HUES64 (cell line): Measurements from ENCODE around the gene TRMT1.

Experiments
- H3K27ac ChIP-seq: 2 replicates; pipeline ENCODE4 v1.7.0; 2013; ENCODE audit warnings: low read depth, low read length, inconsistent platforms
- H3K27me3 ChIP-seq: 2 replicates; pipeline ENCODE4 v1.6.1; 2013; ENCODE audit warnings: mild to moderate bottlenecking, low read length; ENCODE audit not compliant: insufficient read depth
- H3K36me3 ChIP-seq: 2 replicates; pipeline ENCODE4 v1.6.1; 2013; ENCODE audit warnings: mild to moderate bottlenecking, low read length; ENCODE audit not compliant: insufficient read depth
- H3K4me1 ChIP-seq: 2 replicates; pipeline ENCODE4 v1.6.1; 2013; ENCODE audit warnings: mild to moderate bottlenecking, low read length, moderate library complexity; ENCODE audit not compliant: insufficient read depth
- H3K4me3 ChIP-seq: 2 replicates; pipeline ENCODE4 v1.5.1; 2013; ENCODE audit warnings: mild to moderate bottlenecking, low read length, moderate library complexity
- H3K9ac ChIP-seq: 2 replicates; pipeline ENCODE4 v1.6.1; 2013; ENCODE audit warnings: mild to moderate bottlenecking, low read depth, low read length
- H3K9me3 ChIP-seq: 2 replicates; pipeline ENCODE4 v1.6.1; 2013; ENCODE audit warnings: low read depth, low read length; ENCODE audit not compliant: insufficient read depth
- WGBS: fragments of 150-250, 120-280 bp; methylation state at CpG from one replicate; pipeline ENCODE4 v1.1.7; 2013; ENCODE audit warnings: missing lambda C conversion rate; 5-methylcytosine and 5-hydroxymethylcytosine counted together

Gene TRMT1

GRCh38 chr19:13154911-13155471, 38.5 kb upstream of the TRMT1 start:
- no peaks in the 10 kb centered on the region for H3K9me3 ChIP-seq
- H3K27ac ChIP-seq, result peak overlapping the region; percentile 90
- WGBS, result under 1% methylated on average over 24 of the region's 24 CpGs
- H3K9ac ChIP-seq, result peak overlapping the region; percentile 95
- H3K27me3 ChIP-seq, result no peaks in the 10 kb centered on the region
- peak overlapping the region; percentile 89 for H3K4me3 ChIP-seq
- H3K36me3 ChIP-seq, result peaks cover 3% of the 10 kb centered on the region; the same call in 1 of the 2 replicates
- H3K4me1 ChIP-seq, result peaks cover 5% of the 10 kb centered on the region

GRCh38 chr19:13154241-13154778, 37.8 kb upstream of the TRMT1 start:
- Histone ChIP-seq H3K27ac (peak overlapping the region; percentile 90), H3K9me3 (no peaks in the 10 kb centered on the region), H3K4me3 (peak overlapping the region; percentile 89), H3K4me1 (peaks cover 5% of the 10 kb centered on the region), H3K9ac (peak overlapping the region; percentile 95), H3K36me3 (peaks cover 3% of the 10 kb centered on the region; the same call in 1 of the 2 replicates), H3K27me3 (no peaks in the 10 kb centered on the region)
- WGBS, result 1% methylated on average over 20 of the region's 21 CpGs

DNA sequence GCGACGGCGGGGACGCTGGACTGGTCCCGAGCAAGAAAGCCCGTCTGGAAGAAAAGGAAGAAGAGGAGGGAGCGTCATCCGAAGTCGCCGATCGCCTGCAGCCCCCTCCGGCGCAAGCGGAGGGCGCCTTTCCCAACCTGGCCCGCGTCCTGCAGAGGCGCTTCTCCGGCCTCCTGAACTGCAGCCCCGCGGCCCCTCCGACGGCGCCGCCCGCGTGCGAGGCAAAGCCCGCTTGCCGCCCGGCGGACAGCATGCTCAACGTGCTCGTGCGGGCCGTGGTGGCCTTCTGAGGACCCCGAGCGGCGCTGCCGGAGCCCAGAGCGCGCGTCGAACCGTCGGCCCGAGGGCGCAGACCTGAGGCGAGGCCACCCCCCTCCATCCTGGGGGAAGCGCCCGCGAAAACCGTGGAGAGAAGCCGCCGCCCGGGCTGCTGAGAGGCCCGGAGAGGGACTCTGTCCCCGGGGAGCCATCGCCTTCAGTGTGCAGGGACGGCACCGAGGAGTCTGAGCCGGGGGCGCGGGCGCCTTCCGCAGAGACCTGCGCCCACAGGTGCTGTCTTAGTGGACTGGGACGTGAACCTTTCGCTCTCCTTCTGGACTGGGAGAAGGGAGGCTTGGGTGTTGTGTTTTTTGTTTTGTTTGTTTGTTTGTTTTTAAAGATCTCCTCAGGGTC, 37.2 kb upstream of the TRMT1 start:
- Histone ChIP-seq H3K27ac (peak overlapping the region; percentile 90), H3K36me3 (peaks cover 3% of the 10 kb centered on the region; the same call in 1 of the 2 replicates), H3K27me3 (no peaks in the 10 kb centered on the region), H3K9me3 (no peaks in the 10 kb centered on the region), H3K4me1 (peaks cover 5% of the 10 kb centered on the region), H3K9ac (peak overlapping the region; percentile 95), H3K4me3 (peak overlapping the region; percentile 89)
- under 1% methylated on average over 69 of the region's 69 CpGs for WGBS

- peak overlapping the region; percentile 95 for H3K9ac ChIP-seq
- WGBS, result under 1% methylated on average over 59 of the region's 59 CpGs
Measured at GRCh38 chr19:13152974-13153568, 36.5 kb upstream of the TRMT1 start.

GRCh38 chr19:13152356-13152973, 35.9 kb upstream of the TRMT1 start:
- peak overlapping the region; percentile 100 for H3K27ac ChIP-seq
- H3K4me3 ChIP-seq, result peak overlapping the region; percentile 89
- peaks cover 3% of the 10 kb centered on the region; the same call in 1 of the 2 replicates for H3K36me3 ChIP-seq
- peak overlapping the region; percentile 95 for H3K9ac ChIP-seq
- WGBS, result under 1% methylated on average over 25 of the region's 25 CpGs
- H3K27me3 ChIP-seq, result no peaks in the 10 kb centered on the region
- H3K9me3 ChIP-seq, result no peaks in the 10 kb centered on the region
- peaks cover 5% of the 10 kb centered on the region for H3K4me1 ChIP-seq

More at GRCh38 chr19:13152974-13153568, 36.5 kb upstream of the TRMT1 start:
- H3K27me3 ChIP-seq, result no peaks in the 10 kb centered on the region
- peaks cover 3% of the 10 kb centered on the region; the same call in 1 of the 2 replicates for H3K36me3 ChIP-seq
- H3K4me1 ChIP-seq, result peaks cover 5% of the 10 kb centered on the region
- peak overlapping the region; percentile 100 for H3K27ac ChIP-seq
- peak overlapping the region; percentile 89 for H3K4me3 ChIP-seq
- H3K9me3 ChIP-seq, result no peaks in the 10 kb centered on the region

DNA sequence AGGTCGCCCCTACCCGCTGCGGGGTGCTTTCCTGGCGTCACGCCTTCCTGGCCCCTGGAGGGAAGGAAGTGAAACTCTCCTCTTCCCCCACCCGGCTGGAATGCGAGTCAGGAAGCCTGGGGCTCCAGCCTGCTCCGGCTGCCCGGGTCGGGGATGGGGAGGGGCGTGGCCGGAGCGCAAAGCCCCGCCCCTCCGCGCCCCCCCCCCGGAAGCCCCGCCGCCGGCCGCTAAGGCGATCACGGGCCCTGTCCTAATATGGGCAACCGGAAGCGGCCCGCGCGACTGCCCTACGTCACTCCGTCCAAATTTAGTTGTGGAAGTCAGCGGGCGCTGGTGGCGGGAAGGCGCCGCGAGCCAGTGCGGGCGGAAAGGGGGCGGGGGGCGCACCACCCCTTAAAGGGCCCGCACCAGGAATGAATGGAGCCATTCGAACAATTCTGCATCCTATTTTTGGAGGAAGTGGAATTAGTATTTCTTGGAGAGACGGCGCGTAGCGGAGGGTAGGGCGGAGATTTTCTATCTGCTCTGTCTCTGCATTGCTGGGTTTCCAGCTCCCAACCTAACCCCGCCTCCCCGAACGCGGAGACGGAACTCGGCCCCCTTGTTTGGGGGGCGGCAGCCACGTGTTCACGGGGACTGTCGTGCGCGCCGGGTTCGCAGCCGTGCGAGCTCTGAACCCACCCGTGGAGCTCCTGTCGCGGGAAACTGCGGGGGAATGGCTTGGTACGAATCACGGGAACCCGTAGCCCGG, 35.2 kb upstream of the TRMT1 start:
- H3K9me3 ChIP-seq, result no peaks in the 10 kb centered on the region
- H3K36me3 ChIP-seq, result peaks cover 3% of the 10 kb centered on the region; the same call in 1 of the 2 replicates
- peaks cover 5% of the 10 kb centered on the region for H3K4me1 ChIP-seq
- no peaks in the 10 kb centered on the region for H3K27me3 ChIP-seq
- under 1% methylated on average over 65 of the region's 71 CpGs for WGBS
- H3K4me3 ChIP-seq, result peak overlapping the region; percentile 89
- peak overlapping the region; percentile 95 for H3K9ac ChIP-seq
- peak overlapping the region; percentile 100 for H3K27ac ChIP-seq

DNA sequence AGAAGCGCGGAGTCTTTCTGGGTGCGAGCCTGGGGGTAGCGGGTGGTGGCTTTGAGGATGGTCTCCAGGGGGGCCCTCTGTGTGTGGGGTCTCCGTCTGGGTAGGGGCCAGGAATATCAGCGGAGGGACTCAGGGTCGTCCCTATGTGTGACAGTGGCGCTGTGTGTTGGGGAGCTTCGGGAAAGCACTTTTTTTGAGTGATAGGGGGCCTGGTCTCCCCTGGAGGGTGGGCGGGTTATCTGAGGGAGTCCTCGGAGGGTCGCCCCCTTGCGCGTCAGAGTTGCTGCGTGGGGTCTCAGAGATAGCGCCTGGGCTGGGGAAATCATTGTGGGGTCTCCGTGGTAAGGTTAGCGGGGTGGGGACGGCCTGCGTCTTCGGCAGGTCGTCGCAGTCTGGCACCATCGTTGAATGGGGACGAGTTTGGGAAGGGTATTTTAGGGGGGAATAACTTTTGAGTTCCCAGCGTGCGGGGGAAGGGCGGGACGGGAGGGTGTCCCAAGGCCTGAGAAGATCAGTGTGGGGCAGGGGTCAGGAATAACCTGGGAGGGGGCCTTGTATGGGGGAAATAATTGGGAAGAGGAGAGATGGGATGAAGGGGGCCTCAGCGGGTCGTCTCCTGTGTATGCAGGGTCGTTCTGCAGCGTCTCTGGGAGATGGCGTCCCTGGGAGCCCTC, 34.5 kb upstream of the TRMT1 start:
- Histone ChIP-seq H3K27me3 (no peaks in the 10 kb centered on the region), H3K4me1 (peaks cover under 1% of the 10 kb centered on the region), H3K27ac (peak overlapping the region; percentile 96), H3K4me3 (peak overlapping the region; percentile 82), H3K9ac (peak overlapping the region; percentile 88), H3K36me3 (peaks cover 3% of the 10 kb centered on the region; the same call in 1 of the 2 replicates), H3K9me3 (no peaks in the 10 kb centered on the region)
- under 1% methylated on average over 34 of the region's 34 CpGs for WGBS

DNA sequence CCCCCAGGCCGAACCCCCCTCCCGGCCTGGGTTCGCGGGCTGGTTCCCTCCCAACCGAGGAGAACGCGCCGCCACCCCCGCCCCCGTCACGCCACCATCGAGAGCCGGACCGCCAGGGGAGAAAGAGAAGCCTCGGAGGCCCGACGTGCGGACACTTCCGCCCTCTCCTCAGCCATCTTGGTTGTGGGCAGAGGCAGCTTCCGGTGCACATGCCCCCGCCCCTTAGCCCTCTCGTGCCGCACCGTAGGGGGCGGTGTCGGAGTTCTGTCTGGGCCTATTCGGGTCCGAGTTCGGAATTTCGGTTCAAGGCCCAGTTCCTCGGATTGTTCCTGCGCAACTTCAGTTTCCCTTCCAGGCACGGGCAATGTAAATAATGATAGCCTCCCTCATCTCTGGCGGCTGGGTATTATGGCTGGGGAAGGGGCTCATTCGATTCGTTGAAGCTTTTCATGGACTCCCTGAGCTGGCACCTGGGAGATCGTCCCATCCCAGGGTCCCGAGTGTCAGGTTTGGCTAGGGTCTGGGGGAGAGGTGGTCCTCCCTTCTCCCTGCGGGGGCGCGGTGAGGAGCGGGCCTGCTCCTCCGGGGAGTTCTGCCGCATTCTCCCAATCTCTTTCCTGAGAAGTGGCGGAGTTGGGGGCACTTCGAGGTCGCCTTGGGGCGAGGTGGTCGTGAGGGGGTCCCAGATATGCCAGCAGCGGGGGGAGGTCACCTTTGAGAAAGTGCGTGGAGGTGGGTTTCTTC, 33.8 kb upstream of the TRMT1 start, which contains the start of the genes IER2 and STX10:
Gene IER2, plus strand, starts transcription at position 225 of the 744 bp plus-strand sequence. CDS start 2,776 bp downstream, outside the sequence.
Gene STX10, minus strand, starts transcription at position 189 of the 744 bp plus-strand sequence. CDS start 202 bp downstream, outside the sequence.
- Histone ChIP-seq H3K27me3 (no peaks in the 10 kb centered on the region), H3K9me3 (no peaks in the 10 kb centered on the region), H3K9ac (peak within 1 kb of the TSS; percentile 88), H3K4me3 (peak within 1 kb of the TSS; percentile 82), H3K36me3 (peaks cover 4% of the 10 kb centered on the region; the same call in 1 of the 2 replicates), H3K4me1 (no peaks in the 10 kb centered on the region), H3K27ac (peak within 1 kb of the TSS; percentile 96)
- WGBS, result under 1% methylated on average over 49 of the region's 51 CpGs

DNA sequence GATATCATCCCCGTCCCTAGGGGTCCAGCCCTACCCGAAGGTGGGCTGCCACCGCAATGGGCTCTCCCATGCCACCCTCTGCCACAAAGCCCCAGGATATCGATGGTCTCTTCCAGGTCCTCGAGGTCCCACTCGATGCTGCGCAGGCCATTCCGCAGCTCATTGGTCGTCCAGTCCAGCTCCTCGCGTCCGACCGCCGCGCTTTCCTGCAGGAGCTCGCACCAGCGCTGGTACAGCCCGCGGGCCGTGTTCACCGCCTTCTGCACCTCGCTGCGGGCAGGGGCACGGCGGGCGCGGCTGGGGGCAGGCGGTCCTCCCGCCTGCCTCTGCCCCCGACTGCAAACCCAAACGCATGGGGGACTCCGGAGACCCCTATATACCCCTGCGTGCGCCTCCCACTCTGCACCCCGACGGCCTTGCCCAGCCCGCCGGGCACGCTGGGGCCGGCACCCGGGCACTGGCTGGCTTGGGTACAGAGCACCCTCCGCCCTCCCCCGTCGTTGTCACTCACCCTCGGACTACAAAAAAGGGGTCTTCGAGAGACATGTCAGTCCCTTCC, 33.2 kb upstream of the TRMT1 start:
- no peaks in the 10 kb centered on the region for H3K27me3 ChIP-seq
- no peaks in the 10 kb centered on the region for H3K9me3 ChIP-seq
- peak overlapping the region; percentile 64 for H3K9ac ChIP-seq
- peaks cover 9% of the 10 kb centered on the region for H3K36me3 ChIP-seq
- WGBS, result 1% methylated on average over 46 of the region's 46 CpGs
- no peaks in the 10 kb centered on the region for H3K4me1 ChIP-seq
- peak overlapping the region; percentile 82 for H3K4me3 ChIP-seq
- no peak overlapping the region; the same call in 1 of the 2 replicates for H3K27ac ChIP-seq
